ENCODE measurements around the gene SMARCA4.
"Not testable (repeated sequence)": the region's sequence is repeated elsewhere in the genome, so short reads cannot be mapped to it uniquely, and the experiment has no call there.

The SMARCA4 gene

DNA sequence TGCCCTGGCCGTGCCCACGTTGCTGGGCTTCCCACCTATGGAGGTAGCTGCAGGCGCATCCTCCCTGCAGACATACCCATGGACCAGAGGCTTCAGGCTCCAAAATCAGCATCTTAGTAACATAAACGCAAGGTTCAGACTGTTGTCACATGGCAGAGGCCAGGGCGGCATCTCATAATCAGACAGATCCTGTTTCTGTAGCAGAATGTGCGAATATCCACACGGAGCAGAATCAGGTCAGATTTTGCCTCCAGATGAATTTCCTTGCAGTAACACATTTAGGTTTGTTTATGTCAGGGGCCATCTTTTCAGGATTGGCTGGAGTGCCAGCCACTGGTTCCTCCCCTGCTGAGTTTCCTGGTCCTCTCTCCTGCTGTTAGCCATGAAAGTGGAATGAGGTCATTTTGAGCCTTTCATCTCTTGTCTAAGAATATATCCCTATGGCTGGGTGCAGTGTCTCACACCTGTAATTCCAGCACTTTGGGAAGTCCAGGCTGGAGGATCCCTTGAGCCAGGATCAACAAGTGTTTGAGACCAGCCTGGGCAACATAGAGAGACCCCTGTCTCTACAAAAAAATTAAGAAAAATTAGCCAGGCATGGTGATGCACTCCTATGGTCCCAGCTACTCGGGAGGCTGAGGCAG is 20.5 kb downstream of the SMARCA4 start:
- DNase-seq: no peak

GRCh38 chr19:10983026-10983425 is 22.2 kb downstream of the SMARCA4 start:
- no peak for DNase-seq

- no peak for DNase-seq
Observed at GRCh38 chr19:10984166-10984735, 23.4 kb downstream of the SMARCA4 start.

DNA sequence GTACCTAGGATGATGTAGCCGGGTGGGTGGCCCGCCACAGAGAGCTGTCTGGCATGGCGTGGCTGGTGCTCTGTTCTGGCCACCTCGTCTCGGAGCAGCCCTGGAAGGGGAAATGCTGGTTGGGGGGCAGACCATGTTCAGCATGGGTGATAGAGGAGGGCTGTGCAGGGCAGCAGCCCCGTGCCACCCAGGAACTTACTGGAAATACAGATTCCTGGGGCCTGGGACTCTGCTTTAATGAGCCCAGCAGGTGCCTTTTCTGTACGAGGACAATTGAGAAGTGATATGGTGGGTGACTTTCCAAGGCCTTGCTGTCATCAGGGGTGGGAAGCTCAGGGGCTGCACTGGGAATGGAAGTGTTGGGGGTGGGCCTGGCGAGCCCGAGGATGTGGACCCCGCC is 24.7 kb downstream of the SMARCA4 start:
- DNase-seq: no peak

- DNase-seq: no peak
Observed at GRCh38 chr19:10986301-10987127, 25.7 kb downstream of the SMARCA4 start.

GRCh38 chr19:10987571-10988297 is 26.9 kb downstream of the SMARCA4 start:
- no peak for DNase-seq

DNA sequence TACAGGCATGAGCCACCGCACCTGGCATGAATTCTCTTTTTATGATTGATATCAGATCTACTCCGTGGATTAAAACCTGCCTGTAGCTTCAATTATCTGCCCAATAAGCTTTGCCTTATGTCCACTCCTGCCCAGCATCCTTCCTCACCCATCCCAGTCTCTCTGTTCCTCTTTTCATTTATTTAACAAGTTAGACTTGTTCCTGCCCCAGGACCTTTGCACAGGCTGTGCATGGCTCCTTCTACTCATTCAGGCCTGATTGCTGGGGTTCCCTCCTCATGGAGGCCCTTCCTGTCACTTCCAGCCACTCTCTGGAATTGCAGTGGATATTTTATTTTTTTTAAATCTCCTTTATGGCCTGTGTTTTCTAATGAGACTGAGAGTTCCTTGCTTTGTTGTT is 27.6 kb downstream of the SMARCA4 start:
- no peak for DNase-seq

- DNase-seq: no peak
Observed at GRCh38 chr19:10988921-10989320, 28.1 kb downstream of the SMARCA4 start.

GRCh38 chr19:10991076-10991475 is 30.2 kb downstream of the SMARCA4 start:
- DNase-seq: no peak

DNA sequence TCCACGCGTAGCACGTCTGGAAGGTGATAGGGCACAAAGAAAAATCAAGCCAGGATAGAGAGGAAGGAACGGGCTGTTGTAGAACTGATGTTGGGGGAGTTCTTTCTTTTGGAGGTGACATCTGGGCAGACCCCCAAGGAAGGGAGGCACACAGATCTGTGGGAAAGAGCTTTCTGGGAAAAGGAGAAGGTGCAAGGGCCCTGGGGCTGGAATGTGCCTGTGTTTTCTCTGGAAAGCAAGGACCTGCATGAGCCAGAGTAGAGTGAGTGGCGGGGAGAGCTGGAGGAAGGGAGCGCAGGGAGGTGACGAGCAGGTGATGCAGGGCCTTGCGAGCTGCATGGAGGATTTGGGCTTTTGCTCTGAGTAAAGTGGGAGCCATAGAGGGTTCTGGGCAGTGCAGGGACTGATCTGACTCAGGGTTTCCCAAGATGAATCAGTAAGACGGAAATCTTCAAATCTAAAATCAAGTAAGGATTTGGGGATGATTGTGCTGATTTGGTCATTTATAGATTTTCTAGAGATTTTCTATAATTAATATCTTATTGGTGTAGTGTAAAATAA is 30.8 kb downstream of the SMARCA4 start:
- DNase-seq: no peak

- not testable (repeated sequence) for DNase-seq
Observed at GRCh38 chr19:10992174-10992573, 31.3 kb downstream of the SMARCA4 start.

- DNase-seq: no peak
Observed at GRCh38 chr19:10995926-10996600, 35.2 kb downstream of the SMARCA4 start.

GRCh38 chr19:10998045-10998533 is 37.3 kb downstream of the SMARCA4 start:
- no peak for DNase-seq

- DNase-seq: no peak
Observed at GRCh38 chr19:10998666-10999065, 37.8 kb downstream of the SMARCA4 start.

DNA sequence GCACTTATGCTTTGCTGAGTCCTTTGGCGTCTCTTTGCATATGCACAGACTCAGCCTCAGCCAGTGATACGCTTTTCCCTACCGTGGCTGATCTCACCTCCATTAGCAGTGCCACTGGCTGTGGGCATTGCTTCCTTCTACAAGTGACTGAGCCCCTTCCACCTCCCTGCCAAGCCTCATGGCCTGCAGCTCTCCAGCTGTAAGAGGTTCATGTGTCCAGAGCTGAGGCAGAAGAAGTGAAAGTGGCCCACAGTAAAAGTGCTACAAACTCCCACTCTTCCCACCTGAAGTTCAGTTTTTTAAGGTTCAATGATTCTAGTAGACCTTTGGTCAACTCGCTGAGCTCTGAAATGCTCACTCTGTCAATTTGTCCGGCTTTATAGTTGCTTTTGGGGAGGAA is 44.7 kb downstream of the SMARCA4 start:
- DNase-seq: no peak

DNA sequence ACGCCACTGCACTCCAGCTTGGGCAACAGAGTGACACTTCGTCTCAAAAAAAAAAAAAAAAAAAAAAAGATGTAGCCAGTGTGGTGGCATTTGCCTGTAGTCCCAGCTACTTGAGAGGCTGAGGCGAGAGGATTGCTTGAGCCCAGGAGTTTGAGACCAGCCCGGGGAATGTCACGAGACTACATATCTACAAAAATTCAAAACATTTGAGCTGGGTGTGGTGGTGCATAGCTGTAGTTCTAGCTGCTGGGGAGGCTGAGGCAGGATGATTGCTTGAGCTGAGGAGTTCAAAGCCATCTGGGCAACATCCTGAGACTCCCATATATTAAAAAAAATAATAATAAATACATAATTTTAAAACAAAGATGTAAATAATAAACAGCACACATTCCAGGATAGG is 46.6 kb downstream of the SMARCA4 start:
- no peak for DNase-seq

DNA sequence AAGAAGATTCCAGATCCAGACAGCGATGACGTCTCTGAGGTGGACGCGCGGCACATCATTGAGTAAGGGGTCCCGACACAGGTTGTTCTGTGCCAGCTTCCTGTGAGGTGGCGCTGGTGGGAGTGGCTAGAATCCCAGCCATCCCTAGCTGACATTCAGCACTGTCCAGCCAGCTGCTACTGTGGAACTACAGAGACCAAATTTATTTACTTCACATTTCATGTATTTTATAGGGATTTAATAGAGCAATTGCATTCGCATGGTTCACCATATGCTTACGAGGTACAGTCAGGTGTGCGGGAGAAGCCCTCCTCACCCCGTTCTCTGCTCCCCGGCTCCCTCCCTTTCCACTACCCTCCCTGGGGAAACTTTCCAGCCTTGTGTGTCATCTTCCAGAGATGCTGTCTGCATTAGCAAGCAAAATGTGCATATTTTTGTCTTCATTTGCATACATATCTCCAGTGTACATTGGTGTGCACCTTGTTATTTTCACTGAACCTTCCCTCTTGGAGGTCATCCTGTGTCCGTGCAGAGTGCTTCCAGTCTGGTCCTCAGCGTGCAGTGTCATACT is 47.2 kb downstream of the SMARCA4 start:
- DNase-seq: no peak

DNA sequence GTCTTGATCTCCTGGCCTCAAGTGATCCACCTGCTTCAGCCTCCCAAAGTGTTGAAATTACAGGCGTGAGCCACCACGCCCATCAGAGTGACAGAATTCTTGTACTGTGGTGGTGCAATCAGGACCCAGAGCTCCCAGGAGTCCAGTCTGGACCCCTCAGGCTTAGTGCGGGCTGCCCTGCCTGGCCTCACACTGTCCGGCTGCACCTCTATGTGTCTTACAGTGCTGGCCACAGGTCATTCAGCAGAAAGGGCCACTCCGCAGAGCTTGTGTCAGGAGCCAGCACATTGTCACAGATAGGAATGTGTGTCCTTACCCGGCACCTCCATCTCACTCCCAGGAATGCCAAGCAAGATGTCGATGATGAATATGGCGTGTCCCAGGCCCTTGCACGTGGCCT is 49.2 kb downstream of the SMARCA4 start:
- no peak for DNase-seq

- DNase-seq: no peak
Observed at GRCh38 chr19:11012507-11012906, 51.7 kb downstream of the SMARCA4 start.

DNA sequence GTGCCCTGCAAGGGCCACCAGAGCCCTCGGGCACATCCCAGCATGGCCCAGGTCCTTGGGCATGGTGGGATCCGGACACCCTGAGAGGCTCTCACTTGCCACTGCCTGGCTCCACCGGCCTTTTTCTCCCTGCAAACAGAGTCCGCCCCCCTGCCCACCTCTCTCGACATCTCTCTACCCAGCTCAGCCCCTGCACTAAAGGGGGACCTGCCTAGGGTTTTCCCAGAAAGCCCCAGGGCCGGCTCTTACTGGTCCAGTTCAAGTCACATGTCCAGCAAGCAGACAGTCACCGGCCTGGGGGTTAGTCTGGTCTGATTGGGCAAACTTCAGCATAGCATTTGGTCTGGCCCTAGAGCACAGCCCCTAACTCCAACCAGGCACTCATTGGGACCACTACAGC is 52.9 kb downstream of the SMARCA4 start:
- DNase-seq: no peak

DNA sequence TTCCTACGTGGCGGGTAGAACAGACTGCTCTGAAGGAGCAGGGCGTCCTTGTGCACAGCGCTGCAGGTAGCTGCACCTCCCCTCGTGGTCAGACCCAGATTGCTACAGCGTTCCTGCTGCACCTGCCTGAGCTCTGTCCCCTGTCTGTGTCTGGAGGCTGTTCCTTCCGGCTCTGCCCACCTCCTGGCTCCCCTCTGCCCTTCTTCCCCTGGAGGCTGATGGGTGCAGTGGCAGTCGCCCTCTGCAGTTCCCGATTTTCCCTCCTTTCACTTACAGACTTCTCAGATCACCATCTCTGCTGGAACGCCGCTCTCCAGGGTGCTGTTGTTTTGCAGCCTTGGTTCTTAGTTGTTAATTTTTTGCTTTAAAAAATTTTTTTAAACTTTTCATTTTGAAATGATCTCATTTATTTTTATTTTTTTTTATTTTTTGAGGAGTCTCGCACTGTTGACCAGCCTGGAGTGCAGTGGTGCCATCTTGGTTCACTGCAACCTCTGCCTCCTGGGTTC is 53.6 kb downstream of the SMARCA4 start:
- no peak for DNase-seq

DNA sequence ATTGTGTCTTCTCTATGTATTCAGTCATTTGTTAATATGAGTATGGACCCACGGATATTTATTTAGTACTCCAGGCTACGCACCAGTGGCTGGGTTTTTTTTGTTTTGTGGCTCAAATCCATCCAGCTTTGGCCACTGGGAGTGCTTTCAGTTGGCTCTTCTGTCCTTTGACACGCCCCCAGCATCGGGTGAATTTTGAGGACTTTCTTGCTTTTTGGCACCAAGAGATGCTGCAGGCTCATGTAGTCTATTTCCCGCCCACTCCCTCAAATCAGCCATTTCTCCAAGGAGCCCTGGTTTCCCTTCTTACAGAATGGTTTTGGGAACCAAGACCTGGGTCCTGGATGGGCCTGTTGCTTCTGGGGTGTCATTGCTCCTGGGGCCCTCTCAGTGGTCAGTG is 55.8 kb downstream of the SMARCA4 start:
- no peak for DNase-seq
